Kidney epithelial cell (primary cell): Measurements from ENCODE around the gene ICE2. TPM values are rescaled to one million over a fixed set of nuclear protein-coding genes. Genes with fewer than 3 reads are reported as not detected.

Source experiments
- DNase-seq: peaks from one replicate; pipeline ENCODE4 v3.0.0-alpha.2; 2010; ENCODE audit warnings: low read depth
- H3K27me3 ChIP-seq: 2 replicates; pipeline ENCODE4 v1.6.0; 2011; ENCODE audit warnings: low read length; ENCODE audit not compliant: control insufficient read depth, insufficient read depth
- H3K36me3 ChIP-seq: 2 replicates; pipeline ENCODE4 v1.5.1; 2011; ENCODE audit warnings: low read length; ENCODE audit not compliant: control insufficient read depth, insufficient read depth
- H3K4me3 ChIP-seq: 2 replicates; pipeline ENCODE4 v1.5.1; 2011; ENCODE audit warnings: low read depth, mild to moderate bottlenecking, control low read depth, low read length
- CTCF ChIP-seq: IDR thresholded peaks from 2 replicates; pipeline ENCODE4 v1.5.1; 2011; ENCODE audit warnings: mild to moderate bottlenecking, moderate library complexity, low read length, control low read depth, inconsistent platforms; ENCODE audit not compliant: insufficient read depth, poor library complexity, severe bottlenecking
- total RNA-seq: library from RNA; depleted of rRNA; stranded (reverse); fragments of >200 nt; gene quantifications from 2 replicates; pipeline ENCODE4 v1.2.3, GENCODE V29; 2015

ICE2 gene
- total RNA-seq, 1 donor from 2014 or later, result 34.8 TPM

DNA sequence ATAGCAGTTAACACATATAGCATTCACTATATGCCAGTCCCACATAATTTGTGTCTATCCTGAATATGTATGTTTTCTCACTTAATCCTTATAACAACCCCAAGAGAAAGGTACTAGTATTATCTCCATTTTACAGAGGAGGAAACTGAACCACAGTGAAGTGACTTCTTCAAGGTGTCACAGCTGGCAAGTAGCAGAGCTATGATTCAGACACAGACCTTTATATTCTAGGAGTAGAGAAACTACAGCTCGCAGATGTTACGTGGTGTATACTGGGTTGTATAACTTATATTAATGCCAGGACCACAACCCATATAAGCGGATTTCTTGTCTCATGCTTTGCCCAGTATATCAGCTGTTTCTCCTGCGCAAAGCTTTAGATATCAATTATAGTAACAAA is 29.5 kb upstream of the ICE2 start:
- Histone ChIP-seq H3K4me3 (no peak overlapping the region), H3K36me3 (no peaks in the 10 kb centered on the region), H3K27me3 (no peaks in the 10 kb centered on the region)
- no peak for DNase-seq
- no peak for TF ChIP-seq CTCF

DNA sequence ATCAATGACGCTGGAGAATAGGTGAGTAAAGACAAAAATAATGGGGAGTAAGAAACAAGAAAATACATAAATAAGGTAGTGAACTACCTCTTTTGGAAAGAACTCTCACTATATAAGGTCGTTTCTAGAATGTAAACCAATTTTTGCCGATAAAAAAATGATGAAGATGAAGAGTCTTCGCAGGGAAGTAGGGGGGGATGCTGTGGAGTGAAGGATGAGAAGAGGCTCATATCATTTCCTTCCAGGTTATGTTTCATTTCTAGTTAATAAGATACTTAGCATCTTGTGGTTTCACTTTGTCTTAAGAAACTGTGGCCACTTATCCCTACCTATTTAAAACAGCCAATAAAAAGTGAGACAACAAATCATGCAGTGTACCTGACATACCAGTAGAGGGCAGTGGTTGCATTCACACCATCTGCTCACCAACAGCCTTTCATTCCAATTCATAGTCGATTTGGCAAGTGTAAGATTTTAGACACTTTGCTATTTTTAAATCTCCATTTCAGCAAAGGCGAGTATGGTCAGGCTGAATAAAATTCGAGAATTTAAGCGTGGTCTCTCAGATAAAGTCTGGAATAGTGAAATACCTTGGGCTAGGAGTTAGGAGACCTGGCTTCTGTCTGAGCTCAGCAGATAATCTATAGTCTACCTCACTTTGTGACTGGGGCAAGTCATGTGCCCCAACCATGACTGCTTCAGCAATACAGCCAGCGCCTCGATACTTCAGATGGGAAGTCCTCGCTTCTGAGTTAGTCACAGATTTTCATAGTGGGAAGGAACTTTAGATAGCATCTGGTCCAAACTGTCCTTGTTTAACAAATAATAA is 28.9 kb upstream of the ICE2 start:
- no peaks in the 10 kb centered on the region for H3K27me3 ChIP-seq
- TF ChIP-seq CTCF, result peak; percentile 86
- H3K36me3 ChIP-seq, result no peaks in the 10 kb centered on the region
- H3K4me3 ChIP-seq, result no peak overlapping the region
- peak; percentile 25 for DNase-seq

DNA sequence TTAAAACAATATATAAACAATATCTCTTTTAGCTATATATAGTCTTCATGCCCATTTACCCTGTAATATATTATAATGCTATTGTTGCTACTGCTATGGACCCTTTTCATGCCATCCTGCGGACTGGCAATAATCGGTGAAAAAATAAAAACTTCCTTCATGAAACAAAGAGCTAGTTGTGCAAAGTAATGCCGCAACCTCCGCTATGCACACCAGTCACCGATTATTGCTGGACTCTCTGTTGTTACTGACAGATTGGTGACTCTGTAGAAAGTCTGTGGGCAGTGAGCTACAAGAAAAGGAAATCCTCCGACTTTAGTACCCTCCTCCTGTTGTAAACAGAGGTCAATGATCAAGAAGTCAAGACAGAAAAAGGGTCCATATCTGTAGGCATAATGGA is 17.9 kb upstream of the ICE2 start:
- TF ChIP-seq CTCF, result no peak
- Histone ChIP-seq H3K36me3 (no peaks in the 10 kb centered on the region), H3K27me3 (no peaks in the 10 kb centered on the region), H3K4me3 (no peak overlapping the region)
- no peak for DNase-seq

DNA sequence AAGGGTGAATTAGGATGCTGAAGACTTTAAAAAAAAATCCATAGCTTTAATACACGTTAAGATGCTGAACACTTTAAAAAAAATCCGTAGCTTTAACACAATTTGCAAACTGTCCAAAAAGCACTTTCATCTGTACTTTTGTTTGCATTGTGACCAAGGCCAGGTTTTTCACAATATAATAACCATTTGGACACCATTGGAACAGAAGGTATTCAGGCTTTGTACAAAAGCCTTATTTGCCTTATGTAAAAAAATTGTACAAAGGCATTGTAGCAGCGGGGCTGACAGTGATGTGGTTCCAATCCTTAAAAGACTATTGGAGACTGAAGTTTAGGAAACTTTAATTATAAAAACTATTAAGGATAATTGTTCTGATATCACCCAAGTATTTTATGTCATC is 15.2 kb upstream of the ICE2 start:
- Histone ChIP-seq H3K27me3 (no peaks in the 10 kb centered on the region), H3K4me3 (no peak overlapping the region), H3K36me3 (no peaks in the 10 kb centered on the region)
- no peak for TF ChIP-seq CTCF
- DNase-seq, result no peak

DNA sequence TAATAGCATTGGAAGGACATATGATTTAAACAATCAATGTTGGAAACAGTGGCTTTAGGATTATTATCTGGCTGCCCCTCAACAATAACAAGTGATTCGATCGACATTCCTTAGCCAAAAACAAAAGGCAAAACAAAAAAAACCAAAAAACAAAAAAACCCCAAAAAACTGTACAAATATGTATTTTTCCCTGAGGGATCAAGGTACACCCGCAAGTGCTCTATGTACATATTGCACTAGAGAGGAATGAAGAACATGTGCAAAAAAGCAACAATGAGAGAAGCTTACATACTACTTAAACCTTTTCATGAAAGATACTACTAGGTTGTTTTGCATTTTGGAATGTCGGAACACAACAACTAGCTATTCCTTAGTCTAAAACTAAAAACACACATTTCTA is 14.2 kb upstream of the ICE2 start:
- no peak for DNase-seq
- no peak for TF ChIP-seq CTCF
- no peak overlapping the region for H3K4me3 ChIP-seq
- no peaks in the 10 kb centered on the region for H3K27me3 ChIP-seq
- H3K36me3 ChIP-seq, result no peaks in the 10 kb centered on the region

DNA sequence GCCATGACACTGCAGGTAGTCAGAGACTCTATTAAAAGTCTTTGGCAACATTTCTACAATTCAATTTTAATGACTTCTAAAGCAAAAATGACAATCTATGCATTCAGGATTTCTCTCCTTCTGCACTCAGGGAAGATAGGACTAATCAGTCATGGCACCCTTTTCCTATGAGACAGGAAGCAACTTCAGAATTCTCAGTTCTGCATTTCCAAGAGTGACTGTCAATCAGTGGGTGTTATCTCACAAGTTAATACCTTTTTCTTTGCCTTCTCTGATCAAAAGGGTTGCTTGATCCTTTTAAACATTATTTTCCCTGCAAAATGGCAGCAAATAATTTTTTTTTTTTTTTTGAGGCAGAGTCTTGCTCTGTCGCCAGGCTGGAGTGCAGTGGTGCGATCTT is 7.8 kb upstream of the ICE2 start:
- Histone ChIP-seq H3K36me3 (no peaks in the 10 kb centered on the region), H3K4me3 (no peak overlapping the region), H3K27me3 (no peaks in the 10 kb centered on the region)
- DNase-seq, result no peak
- no peak for TF ChIP-seq CTCF
